Transverse colon (tissue), 4 donors: ENCODE data around the gene MICU2.

Source experiments
- POLR2A ChIP-seq: fragments of 450-650 bp; IDR thresholded peaks from one replicate; pipeline ENCODE4 v1.6.1; 2016; ENCODE audit warnings: antibody characterized with exemption, mild to moderate bottlenecking, moderate library complexity
- POLR2AphosphoS5 ChIP-seq, 3 donors: sonication (generic); formaldehyde crosslinking; IDR thresholded peaks; one replicate each; pipeline ENCODE4 v1.6.1; 2016; ENCODE audit warnings: antibody characterized with exemption in 3 of 3
- TF ChIP-seq, protein P1 (sequence below), 5 experiments: fragments of 200-600 bp in 3 of 5; fragments of 450-650 bp in 2 of 5; sonication (generic) in 3 of 5; IDR thresholded peaks; 1 replicate in 2 of 5; 2 replicates in 3 of 5; pipeline ENCODE4 v1.5.1; 2016 to 2017; ENCODE audit warnings: antibody characterized with exemption in 5 of 5, inconsistent platforms in 3 of 5, mild to moderate bottlenecking in 2 of 5, moderate library complexity in 1 of 5

DNA sequence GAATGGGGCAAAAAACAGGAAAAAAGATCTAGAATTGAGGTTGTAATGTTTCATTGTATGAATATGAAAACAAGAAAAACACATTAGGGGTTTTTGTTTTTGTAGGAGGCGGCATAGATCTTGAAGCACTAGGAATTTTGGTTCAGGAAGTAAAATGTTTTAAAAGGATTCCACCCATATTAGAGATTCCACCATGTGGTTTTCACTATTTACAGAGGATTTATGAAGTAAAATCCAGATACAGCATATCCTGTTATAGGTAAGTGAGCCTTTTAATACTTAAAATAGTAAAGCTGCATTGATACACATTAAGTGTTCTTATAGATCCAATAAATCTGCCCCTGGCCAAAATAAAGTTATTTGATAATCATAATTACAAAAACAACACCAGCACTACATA is 61.4 kb downstream of the MICU2 start:
- TF ChIP-seq, protein P1, sequence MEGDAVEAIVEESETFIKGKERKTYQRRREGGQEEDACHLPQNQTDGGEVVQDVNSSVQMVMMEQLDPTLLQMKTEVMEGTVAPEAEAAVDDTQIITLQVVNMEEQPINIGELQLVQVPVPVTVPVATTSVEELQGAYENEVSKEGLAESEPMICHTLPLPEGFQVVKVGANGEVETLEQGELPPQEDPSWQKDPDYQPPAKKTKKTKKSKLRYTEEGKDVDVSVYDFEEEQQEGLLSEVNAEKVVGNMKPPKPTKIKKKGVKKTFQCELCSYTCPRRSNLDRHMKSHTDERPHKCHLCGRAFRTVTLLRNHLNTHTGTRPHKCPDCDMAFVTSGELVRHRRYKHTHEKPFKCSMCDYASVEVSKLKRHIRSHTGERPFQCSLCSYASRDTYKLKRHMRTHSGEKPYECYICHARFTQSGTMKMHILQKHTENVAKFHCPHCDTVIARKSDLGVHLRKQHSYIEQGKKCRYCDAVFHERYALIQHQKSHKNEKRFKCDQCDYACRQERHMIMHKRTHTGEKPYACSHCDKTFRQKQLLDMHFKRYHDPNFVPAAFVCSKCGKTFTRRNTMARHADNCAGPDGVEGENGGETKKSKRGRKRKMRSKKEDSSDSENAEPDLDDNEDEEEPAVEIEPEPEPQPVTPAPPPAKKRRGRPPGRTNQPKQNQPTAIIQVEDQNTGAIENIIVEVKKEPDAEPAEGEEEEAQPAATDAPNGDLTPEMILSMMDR (IDR thresholded peaks at IDR 0.05): no peak
- TF ChIP-seq POLR2AphosphoS5 (IDR thresholded peaks at IDR 0.05): no peak
- TF ChIP-seq POLR2A: no peak
